ENCODE data around the gene CCDC71.

DNA sequence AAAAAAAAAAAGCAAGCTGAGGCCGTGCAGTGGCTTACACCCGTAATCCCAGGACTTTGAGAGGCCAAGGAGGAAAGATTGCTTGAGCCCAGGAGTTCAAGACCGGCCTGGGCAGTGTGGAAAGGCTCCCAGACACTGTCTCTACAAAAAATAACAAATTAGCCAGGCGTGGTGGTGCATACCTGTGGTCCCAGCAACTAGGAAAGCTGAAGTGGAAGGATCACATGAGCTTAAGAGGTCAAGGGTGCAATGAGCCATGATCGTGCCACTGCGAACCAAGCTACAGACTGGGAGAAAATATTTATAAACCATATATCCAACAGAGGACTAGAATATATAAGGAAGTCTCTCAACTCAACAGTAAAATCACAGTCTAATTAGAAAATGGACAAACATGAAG, 15.2 kb upstream of the CCDC71 start:
- TF ChIP-seq, protein P1, sequence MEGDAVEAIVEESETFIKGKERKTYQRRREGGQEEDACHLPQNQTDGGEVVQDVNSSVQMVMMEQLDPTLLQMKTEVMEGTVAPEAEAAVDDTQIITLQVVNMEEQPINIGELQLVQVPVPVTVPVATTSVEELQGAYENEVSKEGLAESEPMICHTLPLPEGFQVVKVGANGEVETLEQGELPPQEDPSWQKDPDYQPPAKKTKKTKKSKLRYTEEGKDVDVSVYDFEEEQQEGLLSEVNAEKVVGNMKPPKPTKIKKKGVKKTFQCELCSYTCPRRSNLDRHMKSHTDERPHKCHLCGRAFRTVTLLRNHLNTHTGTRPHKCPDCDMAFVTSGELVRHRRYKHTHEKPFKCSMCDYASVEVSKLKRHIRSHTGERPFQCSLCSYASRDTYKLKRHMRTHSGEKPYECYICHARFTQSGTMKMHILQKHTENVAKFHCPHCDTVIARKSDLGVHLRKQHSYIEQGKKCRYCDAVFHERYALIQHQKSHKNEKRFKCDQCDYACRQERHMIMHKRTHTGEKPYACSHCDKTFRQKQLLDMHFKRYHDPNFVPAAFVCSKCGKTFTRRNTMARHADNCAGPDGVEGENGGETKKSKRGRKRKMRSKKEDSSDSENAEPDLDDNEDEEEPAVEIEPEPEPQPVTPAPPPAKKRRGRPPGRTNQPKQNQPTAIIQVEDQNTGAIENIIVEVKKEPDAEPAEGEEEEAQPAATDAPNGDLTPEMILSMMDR (IDR thresholded peaks at IDR 0.05; ENCODE audit: borderline replicate concordance, extremely low read depth, low read length, poor library complexity, severe bottlenecking) = no peak
- no peak for TF ChIP-seq EZH2 (IDR thresholded peaks at IDR 0.05; ENCODE audit: borderline replicate concordance, low read depth, low read length, severe bottlenecking)
